Endothelial cell of umbilical vein (primary cell): ENCODE data around the gene FRMPD1. TPM values are rescaled to one million over a fixed set of nuclear protein-coding genes. Genes with fewer than 3 reads are reported as not detected.

Source experiments
- BruUV-seq: library from RNA; stranded (reverse); fragments of 400-500 nt; replicated peaks from 2 replicates; lab custom pipeline; 2021; lab: Mats Ljungman, UMichigan
- CTCF ChIA-PET: fragments of 300-600, 350-600 bp; sonication (Branson Sonifier 250); formaldehyde crosslinking; loops from one replicate; lab custom pipeline; 2021; ENCODE audit warnings: antibody characterized with exemption, inconsistent platforms; lab: Charles Lee
- POLR2A ChIA-PET: fragments of 300-600, 350-600 bp; sonication (Branson Sonifier 250); formaldehyde crosslinking; loops from one replicate; lab custom pipeline; 2021; ENCODE audit warnings: antibody characterized with exemption, inconsistent platforms; lab: Charles Lee
- DNase-seq: peaks from one replicate; pipeline ENCODE4 v3.0.0-alpha.2; 2011; ENCODE audit warnings: low read depth, low spot score
- FAIRE-seq: peaks from 2 replicates; lab custom pipeline; 2011; peaks lifted over from hg19 to GRCh38; lab: Jason Lieb, UNC
- H2AFZ ChIP-seq: 2 replicates; pipeline ENCODE4 v1.6.0; 2012; ENCODE audit warnings: low read depth, low read length, control low read depth, inconsistent platforms
- H3K27ac ChIP-seq: 2 replicates; pipeline ENCODE4 v1.5.1; 2011; ENCODE audit warnings: low read depth, mild to moderate bottlenecking, control low read depth, low read length, moderate library complexity; ENCODE audit not compliant: insufficient read depth
- H3K27me3 ChIP-seq, 2 experiments: 2 replicates each; pipeline versions ENCODE4 v1.6.0 to v1.6.1; 2011; ENCODE audit warnings: low read length in 2 of 2, mixed read lengths in 1 of 2; ENCODE audit not compliant: control insufficient read depth in 2 of 2, insufficient read depth in 2 of 2
- H3K36me3 ChIP-seq, 2 experiments: 2 replicates in 1 of 2; 3 replicates in 1 of 2; pipeline ENCODE4 v1.5.1; 2011; ENCODE audit warnings: low read length in 2 of 2, mild to moderate bottlenecking in 1 of 2, moderate library complexity in 1 of 2; ENCODE audit not compliant: control insufficient read depth in 2 of 2, insufficient read depth in 2 of 2; ENCODE audit errors: extremely low read depth in 1 of 2
- H3K4me1 ChIP-seq: 3 replicates; pipeline ENCODE4 v1.5.1; 2011; ENCODE audit warnings: mild to moderate bottlenecking, low read length; ENCODE audit not compliant: control insufficient read depth, insufficient read depth; ENCODE audit errors: extremely low read depth
- H3K4me2 ChIP-seq: 2 replicates; pipeline ENCODE4 v1.6.1; 2011; ENCODE audit warnings: low read length, control low read depth, mixed read lengths; ENCODE audit not compliant: insufficient read depth
- H3K4me3 ChIP-seq, 3 experiments: fragments of 200-600 bp in 1 of 3; sonication (generic), shearing (Covaris generic) in 1 of 3; replicated peaks in 1 of 3; 2 replicates each; pipeline ENCODE4 v1.5.1; 2011 to 2016; ENCODE audit warnings: control low read depth in 3 of 3, low read length in 3 of 3, mild to moderate bottlenecking in 2 of 3, inconsistent platforms in 1 of 3, low read depth in 1 of 3, moderate library complexity in 1 of 3; ENCODE audit not compliant: insufficient read depth in 1 of 3
- H3K79me2 ChIP-seq: 2 replicates; pipeline ENCODE4 v1.6.0; 2012; ENCODE audit warnings: low read length, inconsistent platforms; ENCODE audit not compliant: control insufficient read depth, insufficient read depth
- H3K9ac ChIP-seq: replicated peaks from 2 replicates; pipeline ENCODE3; 2011; ENCODE audit warnings: low read length, control low read depth; ENCODE audit not compliant: insufficient read depth; ENCODE audit errors: extremely low read depth
- H3K9me1 ChIP-seq: replicated peaks from 3 replicates; pipeline ENCODE4 v1.6.0; 2011; ENCODE audit warnings: mild to moderate bottlenecking, low read length; ENCODE audit not compliant: control insufficient read depth, insufficient read depth; ENCODE audit errors: extremely low read depth
- H3K9me3 ChIP-seq: replicated peaks from 2 replicates; pipeline ENCODE4 v1.5.1; 2012; ENCODE audit warnings: low read length, inconsistent platforms; ENCODE audit not compliant: control insufficient read depth, insufficient read depth
- H4K20me1 ChIP-seq: replicated peaks from 2 replicates; pipeline ENCODE3; 2011; ENCODE audit warnings: mild to moderate bottlenecking, low read length; ENCODE audit not compliant: control insufficient read depth, insufficient read depth; ENCODE audit errors: extremely low read depth
- CTCF ChIP-seq, 2 donors: IDR thresholded peaks; 1 replicate in 1 of 2; 2 replicates in 1 of 2; pipeline ENCODE4 v1.5.1; 2011; ENCODE audit warnings: low read length in 2 of 2, mild to moderate bottlenecking in 2 of 2, moderate library complexity in 2 of 2, control low read depth in 1 of 2, inconsistent platforms in 1 of 2, low read depth in 1 of 2; ENCODE audit not compliant: insufficient read depth in 1 of 2; ENCODE audit errors: extremely low read depth in 1 of 2
- FOS ChIP-seq: IDR thresholded peaks from 2 replicates; pipeline ENCODE4 v1.6.1; 2011; ENCODE audit warnings: mild to moderate bottlenecking, low read length, moderate library complexity, borderline replicate concordance; ENCODE audit not compliant: insufficient read depth
- MAX ChIP-seq: IDR thresholded peaks from 2 replicates; pipeline ENCODE4 v1.6.1; 2011; ENCODE audit not compliant: insufficient read depth, insufficient read length
- MYC ChIP-seq: IDR thresholded peaks from one replicate; pipeline ENCODE4 v1.6.1; 2011; ENCODE audit warnings: mild to moderate bottlenecking, low read depth, low read length
- POLR2AphosphoS5 ChIP-seq: IDR thresholded peaks from 2 replicates; pipeline ENCODE4 v1.6.1; 2012; ENCODE audit warnings: low read depth, mild to moderate bottlenecking, control low read depth, low read length, moderate library complexity; ENCODE audit not compliant: insufficient read depth
- dilution Hi-C: fragments of 300-500 bp; cut with MboI; formaldehyde crosslinking; loops from one replicate; pipeline ENCODE4 v1.15.0; 2019; ENCODE audit warnings: low sequenced_read_pairs; ENCODE audit not compliant: extremely low pct_ligation_motif_present
- intact Hi-C: fragments of 100-400 bp; cut with micrococcal nuclease; formaldehyde crosslinking; loops from one replicate; pipeline ENCODE4 v1.10.0; 2022
- polyA plus RNA-seq, 4 experiments: library from polyadenylated mRNA; depleted of rRNA in 3 of 4; stranded (reverse) in 3 of 4; unstranded in 1 of 4; fragments of >200 nt; gene quantifications; 2 replicates each; pipeline versions ENCODE4 v1.2.1 to v1.2.3, GENCODE V29; 2011 to 2012; ENCODE audit warnings: missing spikeins in 1 of 4
- total RNA-seq: library from RNA; stranded (reverse); gene quantifications from 2 replicates; pipeline ENCODE4 v1.2.3, GENCODE V29; 2021

The FRMPD1 gene
- total and polyA plus RNA-seq, 2 donors (not counting 3 experiments of a cell fraction or from before 2014, with no cell fraction given): not detected

- no peak for FAIRE-seq
- no TSS peak for BruUV-seq
These were observed 43.6 kb downstream of the FRMPD1 start for GRCh38 chr9:37694355-37694754.

More at GRCh38 chr9:37694355-37694754, 43.6 kb downstream of the FRMPD1 start:
- Histone ChIP-seq H4K20me1 (no peaks in the 10 kb centered on the region), H3K4me3 (no peak overlapping the region), H3K79me2 (no peaks in the 10 kb centered on the region), H3K4me2 (no peak overlapping the region), H3K9me3 (no peaks in the 10 kb centered on the region), H3K4me1 (no peaks in the 10 kb centered on the region), H2AFZ (no peak overlapping the region), H3K27ac (no peak overlapping the region), H3K36me3 (no peaks in the 10 kb centered on the region), H3K9me1 (no peaks in the 10 kb centered on the region), H3K27me3 (peaks cover 12 to 25% of the 10 kb centered on the region in 2 experiments), H3K9ac (no peak overlapping the region)
- dilution Hi-C loops: no loop called here
- DNase-seq: no peak
- no peak for TF ChIP-seq MYC
- no peak for TF ChIP-seq MAX
- TF ChIP-seq POLR2AphosphoS5: no peak
- TF ChIP-seq CTCF (IDR thresholded peaks at IDR 0.05; ENCODE audit: extremely low read depth in 1 of 2, insufficient read depth in 1 of 2, low read depth in 1 of 2, low read length in 2 of 2): no peak
- TF ChIP-seq FOS: no peak
- CTCF ChIA-PET: no interaction called here
- POLR2A ChIA-PET: no interaction called here
- intact Hi-C loops: no loop called here
